Measurements from ENCODE around the gene METAP1D.
A peak's percentile ranks its signal among the peaks of the same experiment; 100 is the strongest.
"Not testable (repeated sequence)": the region's sequence is repeated elsewhere in the genome, so short reads cannot be mapped to it uniquely, and the experiment has no call there.

The METAP1D gene

GRCh38 chr2:171979103-171979502 is 20.6 kb upstream of the METAP1D start:
- no peak for DNase-seq (ENCODE audit: low spot score in 2 of 2)
- H3K4me3 Mint-ChIP-seq = no peak overlapping the region
- H3K36me3 Mint-ChIP-seq = peaks cover 83% of the 10 kb centered on the region
- no peaks in the 10 kb centered on the region for H3K9me3 Mint-ChIP-seq
- H3K27ac Mint-ChIP-seq = no peak overlapping the region
- H3K4me1 Mint-ChIP-seq = no peaks in the 10 kb centered on the region
- no peak for ATAC-seq

- H3K9me3 Mint-ChIP-seq, H3K27ac Mint-ChIP-seq: not testable (repeated sequence)
- peaks cover 36% of the 10 kb centered on the region for H3K36me3 Mint-ChIP-seq
Observed at GRCh38 chr2:171983924-171984323, 15.8 kb upstream of the METAP1D start.

GRCh38 chr2:171985076-171985475 is 14.7 kb upstream of the METAP1D start:
- DNase-seq (ENCODE audit: low spot score in 2 of 2) (no peak), ATAC-seq (no peak)
- Mint-ChIP-seq H3K27ac (no peak overlapping the region), H3K9me3 (no peaks in the 10 kb centered on the region), H3K36me3 (peaks cover 24% of the 10 kb centered on the region), H3K4me1 (no peaks in the 10 kb centered on the region), H3K4me3 (no peak overlapping the region)

More at GRCh38 chr2:171983924-171984323, 15.8 kb upstream of the METAP1D start:
- DNase-seq (ENCODE audit: low spot score in 2 of 2); H3K4me3 Mint-ChIP-seq; H3K4me1 Mint-ChIP-seq; ATAC-seq: not testable (repeated sequence)

GRCh38 chr2:171986778-171987177 is 13.0 kb upstream of the METAP1D start:
- Mint-ChIP-seq H3K36me3 (peaks cover 14% of the 10 kb centered on the region), H3K4me1 (no peaks in the 10 kb centered on the region), H3K4me3 (no peak overlapping the region), H3K27ac (no peak overlapping the region), H3K9me3 (no peaks in the 10 kb centered on the region)
- DNase-seq (ENCODE audit: low spot score in 2 of 2) (no peak), ATAC-seq (no peak)

DNA sequence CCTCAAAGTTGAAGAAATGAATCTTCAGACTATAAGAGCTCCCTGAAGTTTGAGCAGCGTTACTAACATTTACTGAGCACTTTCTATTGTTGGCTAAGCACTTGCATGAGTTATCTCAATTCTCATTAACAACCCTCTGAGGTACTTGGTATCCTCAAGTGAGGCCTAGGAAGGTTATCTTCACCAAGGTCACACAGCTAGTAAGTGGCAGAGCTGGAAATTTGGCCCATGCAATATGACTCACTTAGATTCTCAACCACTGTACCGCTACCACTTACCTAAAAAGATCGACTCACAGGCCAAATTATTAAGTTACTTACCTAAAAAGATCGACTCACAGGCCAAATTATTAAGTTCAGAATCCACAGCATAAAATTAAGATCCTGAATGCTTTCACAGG is 8.7 kb upstream of the METAP1D start:
- H3K9me3 Mint-ChIP-seq = no peaks in the 10 kb centered on the region
- ATAC-seq = no peak
- DNase-seq (ENCODE audit: low spot score in 2 of 2) = no peak
- no peak overlapping the region for H3K4me3 Mint-ChIP-seq
- H3K4me1 Mint-ChIP-seq = no peaks in the 10 kb centered on the region
- H3K27ac Mint-ChIP-seq = no peak overlapping the region
- H3K36me3 Mint-ChIP-seq = no peaks in the 10 kb centered on the region

GRCh38 chr2:171995586-171995985 is 4.2 kb upstream of the METAP1D start:
- no peak for ATAC-seq
- Mint-ChIP-seq H3K36me3 (no peaks in the 10 kb centered on the region), H3K27ac (no peak overlapping the region), H3K4me1 (peaks cover 13% of the 10 kb centered on the region), H3K9me3 (no peaks in the 10 kb centered on the region), H3K4me3 (no peak overlapping the region)
- no peak for DNase-seq (ENCODE audit: low spot score in 2 of 2)

DNA sequence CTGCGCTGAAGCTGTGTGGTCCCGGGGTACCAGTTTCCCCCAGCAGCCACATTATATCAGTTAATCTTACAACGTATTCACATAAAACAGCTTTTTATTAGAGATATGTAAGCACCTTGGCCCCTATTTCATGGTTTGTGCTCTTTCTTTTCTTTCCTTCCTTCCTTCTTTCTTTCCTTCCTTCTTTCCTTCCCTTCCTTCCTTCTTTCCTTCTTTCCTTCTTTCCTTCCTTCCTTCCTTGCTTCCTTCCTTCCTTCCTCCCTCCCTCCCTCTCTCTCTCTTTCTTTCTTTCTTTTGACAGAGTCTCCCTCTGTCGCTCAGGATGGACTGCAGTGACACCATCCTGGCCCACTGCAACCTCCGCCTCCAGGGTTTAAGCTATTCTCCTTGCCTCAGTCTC is 3.7 kb upstream of the METAP1D start:
- DNase-seq (ENCODE audit: low spot score in 2 of 2) (no peak), ATAC-seq (no peak)
- no peaks in the 10 kb centered on the region for H3K36me3 Mint-ChIP-seq
- no peak overlapping the region for H3K27ac Mint-ChIP-seq
- H3K9me3 Mint-ChIP-seq = no peaks in the 10 kb centered on the region
- peaks cover 17% of the 10 kb centered on the region for H3K4me1 Mint-ChIP-seq
- no peak overlapping the region for H3K4me3 Mint-ChIP-seq

- DNase-seq (ENCODE audit: low spot score in 2 of 2); H3K4me3 Mint-ChIP-seq; ATAC-seq: not testable (repeated sequence)
Observed at GRCh38 chr2:171997031-171997430, 2.7 kb upstream of the METAP1D start.

DNA sequence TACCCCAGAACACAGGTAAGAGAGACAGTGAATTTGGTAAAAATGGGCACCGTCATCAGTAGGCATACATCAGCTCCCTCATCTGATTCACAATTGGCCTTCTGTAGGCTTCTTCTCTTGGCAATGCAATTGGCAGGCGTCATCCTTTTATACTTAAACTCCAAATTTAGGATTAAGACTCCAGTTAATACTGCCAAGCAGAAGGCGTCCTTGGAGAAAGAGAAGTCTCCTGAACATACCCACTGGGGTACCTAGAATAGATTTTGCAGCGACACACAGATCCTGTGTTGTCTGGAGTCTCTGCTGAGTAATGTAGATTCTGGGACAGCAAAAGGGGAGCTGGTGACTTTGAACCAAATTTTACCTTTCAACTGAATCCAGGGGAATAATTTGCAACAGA is 592 bp upstream of the METAP1D start:
- ATAC-seq = no peak
- Mint-ChIP-seq H3K9me3 (no peaks in the 10 kb centered on the region), H3K4me1 (peaks cover 17% of the 10 kb centered on the region)

More at GRCh38 chr2:171997031-171997430, 2.7 kb upstream of the METAP1D start:
- not testable (repeated sequence) for H3K36me3 Mint-ChIP-seq, H3K27ac Mint-ChIP-seq, H3K9me3 Mint-ChIP-seq
- H3K4me1 Mint-ChIP-seq = peaks cover 17% of the 10 kb centered on the region

GRCh38 chr2:172000696-172001361 is 1.1 kb downstream of the METAP1D start:
- ATAC-seq = no peak
- no peak for DNase-seq (ENCODE audit: low spot score in 2 of 2)
- H3K36me3 Mint-ChIP-seq = no peaks in the 10 kb centered on the region
- H3K4me3 Mint-ChIP-seq = peak overlapping the region; percentile 83
- no peaks in the 10 kb centered on the region for H3K9me3 Mint-ChIP-seq
- H3K4me1 Mint-ChIP-seq = peaks cover 17% of the 10 kb centered on the region
- H3K27ac Mint-ChIP-seq = peak overlapping the region; percentile 95

More for the DNA sequence above, 592 bp upstream of the METAP1D start:
- Mint-ChIP-seq H3K4me3 (peak overlapping the region; percentile 83), H3K36me3 (no peaks in the 10 kb centered on the region), H3K27ac (no peak overlapping the region)
- no peak for DNase-seq (ENCODE audit: low spot score in 2 of 2)

DNA sequence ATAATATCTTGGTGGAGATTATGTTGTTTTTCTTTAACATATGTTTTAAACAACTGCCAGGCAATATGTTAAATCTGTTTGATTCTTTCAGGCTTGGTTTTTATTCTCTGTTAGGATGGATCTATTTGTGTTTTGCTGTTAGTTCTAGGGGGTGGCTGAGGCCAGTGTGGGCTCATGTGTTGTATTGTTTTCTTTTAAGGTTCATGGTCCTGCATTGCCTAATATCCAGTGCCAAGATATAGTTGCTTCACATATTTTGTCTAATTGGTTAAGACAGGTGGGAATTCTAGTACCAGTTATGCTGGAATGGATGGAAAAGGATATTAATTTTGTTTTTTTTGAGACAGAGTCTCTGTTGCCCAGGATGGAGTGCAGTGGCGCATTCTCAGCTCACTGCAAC is 7.6 kb downstream of the METAP1D start:
- ATAC-seq = no peak
- no peaks in the 10 kb centered on the region for H3K36me3 Mint-ChIP-seq
- no peak overlapping the region for H3K27ac Mint-ChIP-seq
- peaks cover 13% of the 10 kb centered on the region for H3K4me1 Mint-ChIP-seq
- no peak for DNase-seq (ENCODE audit: low spot score in 2 of 2)
- no peaks in the 10 kb centered on the region for H3K9me3 Mint-ChIP-seq
- no peak overlapping the region for H3K4me3 Mint-ChIP-seq

DNA sequence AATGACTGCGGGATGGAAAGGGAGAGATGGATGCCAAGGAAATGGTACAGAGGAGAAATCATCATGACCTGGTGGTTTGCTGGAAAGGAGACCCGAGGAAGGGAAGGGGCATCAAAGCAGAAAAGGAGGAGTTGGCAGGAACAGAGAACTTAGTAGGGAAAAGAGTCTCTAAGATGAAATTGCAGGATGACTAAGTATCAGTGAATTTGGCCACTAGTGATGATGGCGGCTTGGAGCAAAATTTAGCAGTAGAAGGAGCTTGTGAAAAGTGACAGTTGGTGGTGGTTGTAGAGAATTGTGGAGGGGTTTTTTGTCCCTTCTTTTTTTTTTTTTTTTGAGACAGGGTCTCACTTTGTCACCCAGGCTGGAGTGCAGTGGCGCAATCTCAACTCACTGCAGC is 10.1 kb downstream of the METAP1D start:
- Mint-ChIP-seq H3K36me3 (no peaks in the 10 kb centered on the region), H3K4me1 (peaks cover 25% of the 10 kb centered on the region), H3K27ac (no peak overlapping the region), H3K4me3 (no peak overlapping the region), H3K9me3 (no peaks in the 10 kb centered on the region)
- no peak for DNase-seq (ENCODE audit: low spot score in 2 of 2)
- no peak for ATAC-seq

DNA sequence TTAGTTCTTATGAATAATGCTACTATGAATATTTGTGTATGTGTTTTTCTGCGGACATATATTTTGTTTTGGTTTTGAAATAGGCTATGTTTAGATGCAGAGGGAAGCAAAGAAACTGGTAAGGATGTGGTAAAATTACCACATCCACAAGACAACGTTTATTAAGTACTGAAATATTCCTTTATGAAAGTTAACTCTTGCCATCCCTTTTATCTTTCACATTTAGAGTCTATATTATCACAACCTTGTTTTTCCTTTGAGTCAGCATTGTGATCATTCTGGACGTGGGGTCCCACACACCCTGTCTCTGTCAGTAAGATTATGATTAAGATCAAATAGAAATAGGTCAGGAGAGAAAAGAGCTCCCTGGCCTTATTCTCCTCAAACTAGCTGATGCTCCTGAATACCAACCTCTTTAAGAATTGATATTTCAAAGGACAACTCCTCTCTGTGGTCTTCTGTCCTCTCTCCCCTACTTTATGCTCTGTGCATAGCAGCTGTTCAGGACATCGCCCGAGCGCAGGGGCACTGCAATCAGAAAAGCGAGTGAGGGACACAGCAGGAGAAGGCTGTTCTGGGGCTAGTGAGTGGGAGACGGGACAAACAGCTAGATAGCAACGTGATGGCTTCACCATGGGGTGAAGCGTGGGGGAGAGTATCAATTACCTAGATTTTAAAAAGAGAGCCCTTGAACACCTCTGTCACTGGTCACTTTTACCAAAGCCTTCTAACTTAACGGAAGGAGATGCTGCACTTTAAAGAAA is 12.2 kb downstream of the METAP1D start:
- peak overlapping the region; percentile 61 for H3K27ac Mint-ChIP-seq
- no peaks in the 10 kb centered on the region for H3K9me3 Mint-ChIP-seq
- H3K4me1 Mint-ChIP-seq = peaks cover 25% of the 10 kb centered on the region
- H3K36me3 Mint-ChIP-seq = no peaks in the 10 kb centered on the region
- ATAC-seq (peak; percentile 86), DNase-seq (ENCODE audit: low spot score in 2 of 2) (no peak)
- peak overlapping the region; percentile 30 for H3K4me3 Mint-ChIP-seq

DNA sequence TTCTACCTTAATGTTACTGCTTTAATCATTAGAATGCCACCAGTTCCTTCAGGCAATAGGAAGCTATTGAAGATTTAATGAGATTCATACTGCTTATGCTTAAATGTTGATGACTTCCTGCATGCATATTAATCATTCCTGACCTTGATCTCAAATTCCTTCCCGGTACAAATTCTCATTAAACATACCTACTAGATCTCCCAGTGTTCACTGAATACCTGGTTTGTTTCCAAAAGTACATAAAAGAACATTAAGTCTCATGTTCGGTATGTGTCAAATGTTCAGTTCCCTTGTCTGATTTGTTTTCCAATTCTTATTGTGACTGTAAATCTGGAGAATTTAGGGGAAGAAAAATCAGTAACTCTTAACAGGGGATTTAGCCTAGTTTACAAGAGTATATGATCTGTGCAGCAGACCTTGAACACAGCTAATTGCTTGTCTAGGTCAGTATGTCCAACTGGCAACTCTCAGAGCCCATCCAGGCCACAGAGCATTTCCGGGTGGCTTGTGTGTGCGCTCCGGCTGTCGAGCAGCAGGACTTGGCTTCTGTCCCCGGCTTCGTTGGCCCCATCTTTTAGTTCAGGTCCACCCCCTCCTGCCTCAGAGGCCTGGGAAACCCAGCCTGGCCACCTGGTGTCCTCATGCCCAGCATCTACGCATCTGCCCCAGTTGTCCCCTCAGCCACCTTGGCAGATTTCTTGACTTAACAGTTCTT is 13.1 kb downstream of the METAP1D start:
- DNase-seq (ENCODE audit: low spot score in 2 of 2) = no peak
- Mint-ChIP-seq H3K36me3 (no peaks in the 10 kb centered on the region), H3K4me1 (peaks cover 25% of the 10 kb centered on the region), H3K9me3 (no peaks in the 10 kb centered on the region), H3K4me3 (no peak overlapping the region), H3K27ac (no peak overlapping the region)
- no peak for ATAC-seq

DNA sequence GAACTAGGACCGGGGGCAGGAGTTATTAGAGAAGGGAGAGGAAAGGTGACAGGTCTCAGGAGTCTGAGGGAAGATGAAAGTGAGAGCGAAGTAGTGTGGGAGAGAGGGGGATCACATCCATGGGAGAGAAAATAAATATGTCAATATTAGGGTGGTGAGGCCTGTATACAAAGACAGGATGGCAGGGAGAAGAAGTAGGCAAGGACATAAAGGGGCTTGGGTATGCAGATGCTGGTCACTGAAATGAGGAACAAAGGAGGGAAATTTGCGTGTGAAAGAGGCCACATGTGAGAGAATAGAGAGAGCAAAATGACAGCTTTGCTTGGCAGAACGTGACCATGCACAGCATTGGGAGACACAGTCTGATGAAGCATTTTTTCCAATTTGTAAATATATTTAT is 13.6 kb downstream of the METAP1D start:
- DNase-seq (ENCODE audit: low spot score in 2 of 2) (no peak), ATAC-seq (no peak)
- Mint-ChIP-seq H3K36me3 (no peaks in the 10 kb centered on the region), H3K27ac (no peak overlapping the region), H3K9me3 (no peaks in the 10 kb centered on the region), H3K4me1 (peaks cover 25% of the 10 kb centered on the region), H3K4me3 (no peak overlapping the region)
